HG02840 (cell line): Measurements from ENCODE around the gene OR6C75.
"Not testable (repeated sequence)": the region's sequence is repeated elsewhere in the genome, so short reads cannot be mapped to it uniquely, and the experiment has no call there.

ENCODE experiments used
- ATAC-seq: cut with Tn5 transposase; IDR thresholded peaks from one replicate; pipeline ENCODE4 v1.9.1; 2021; ENCODE audit warnings: mild to moderate bottlenecking, moderate library complexity, moderate number of reproducible peaks; ENCODE audit not compliant: unreplicated experiment, low FRiP score

OR6C75 gene

GRCh38 chr12:55362675-55363074 lies at the start of gene OR6C75:
TSS of gene OR6C75 (plus strand) at chr12:55362975. CDS start at chr12:55365111, 2,136 bp downstream.
- no peak for ATAC-seq

- ATAC-seq: no peak
Observed at GRCh38 chr12:55314043-55314442, 48.7 kb upstream of the OR6C75 start, which contains the start of gene OR6C1. TSS of gene OR6C1 (plus strand) at chr12:55314343. CDS start at chr12:55320600, 6,257 bp downstream.

GRCh38 chr12:55320201-55320600 lies 42.6 kb upstream of the OR6C75 start:
- ATAC-seq: no peak

GRCh38 chr12:55325801-55326200 lies 37.0 kb upstream of the OR6C75 start:
- not testable (repeated sequence) for ATAC-seq

- ATAC-seq: no peak
Observed at GRCh38 chr12:55330446-55330845, 32.3 kb upstream of the OR6C75 start, which contains the start of gene OR6C3. TSS of gene OR6C3 (plus strand) at chr12:55330746. CDS start at chr12:55331701, 955 bp downstream.

GRCh38 chr12:55336002-55336401 lies 26.8 kb upstream of the OR6C75 start:
- no peak for ATAC-seq

GRCh38 chr12:55355338-55355737 lies 7.4 kb upstream of the OR6C75 start:
- ATAC-seq: not testable (repeated sequence)

- no peak for ATAC-seq
Observed at GRCh38 chr12:55365086-55365485, 2.3 kb downstream of the OR6C75 start.

GRCh38 chr12:55372521-55372920 lies 9.7 kb downstream of the OR6C75 start:
- ATAC-seq: no peak

- ATAC-seq: no peak
Observed at GRCh38 chr12:55385891-55386290, 23.1 kb downstream of the OR6C75 start.

- no peak for ATAC-seq
Observed at GRCh38 chr12:55392032-55392795, 29.4 kb downstream of the OR6C75 start.

- ATAC-seq: no peak
Observed at GRCh38 chr12:55396326-55396725, 33.6 kb downstream of the OR6C75 start.

- no peak for ATAC-seq
Observed at GRCh38 chr12:55400229-55400628, 37.5 kb downstream of the OR6C75 start, which contains the start of gene OR6C65. TSS of gene OR6C65 (plus strand) at chr12:55400529. CDS start at chr12:55400529, 0 bp downstream.

GRCh38 chr12:55407866-55408265 lies 45.1 kb downstream of the OR6C75 start:
- ATAC-seq: no peak

GRCh38 chr12:55409133-55409532 lies 46.4 kb downstream of the OR6C75 start:
- ATAC-seq: not testable (repeated sequence)

- ATAC-seq: not testable (repeated sequence)
Observed at GRCh38 chr12:55412138-55412537, 49.4 kb downstream of the OR6C75 start.

GRCh38 chr12:55413498-55414388 lies 51.0 kb downstream of the OR6C75 start:
- ATAC-seq: not testable (repeated sequence)

- not testable (repeated sequence) for ATAC-seq
Observed at GRCh38 chr12:55414396-55414823, 51.6 kb downstream of the OR6C75 start.

GRCh38 chr12:55414889-55415288 lies 52.1 kb downstream of the OR6C75 start:
- ATAC-seq: not testable (repeated sequence)

- ATAC-seq: no peak
Observed at GRCh38 chr12:55416961-55417360, 54.2 kb downstream of the OR6C75 start.
